ENCODE results near the gene PRSS50.

The PRSS50 gene

GRCh38 chr3:46682974-46683373 lies 34.7 kb downstream of the PRSS50 start:
- no peak for DNase-seq

DNA sequence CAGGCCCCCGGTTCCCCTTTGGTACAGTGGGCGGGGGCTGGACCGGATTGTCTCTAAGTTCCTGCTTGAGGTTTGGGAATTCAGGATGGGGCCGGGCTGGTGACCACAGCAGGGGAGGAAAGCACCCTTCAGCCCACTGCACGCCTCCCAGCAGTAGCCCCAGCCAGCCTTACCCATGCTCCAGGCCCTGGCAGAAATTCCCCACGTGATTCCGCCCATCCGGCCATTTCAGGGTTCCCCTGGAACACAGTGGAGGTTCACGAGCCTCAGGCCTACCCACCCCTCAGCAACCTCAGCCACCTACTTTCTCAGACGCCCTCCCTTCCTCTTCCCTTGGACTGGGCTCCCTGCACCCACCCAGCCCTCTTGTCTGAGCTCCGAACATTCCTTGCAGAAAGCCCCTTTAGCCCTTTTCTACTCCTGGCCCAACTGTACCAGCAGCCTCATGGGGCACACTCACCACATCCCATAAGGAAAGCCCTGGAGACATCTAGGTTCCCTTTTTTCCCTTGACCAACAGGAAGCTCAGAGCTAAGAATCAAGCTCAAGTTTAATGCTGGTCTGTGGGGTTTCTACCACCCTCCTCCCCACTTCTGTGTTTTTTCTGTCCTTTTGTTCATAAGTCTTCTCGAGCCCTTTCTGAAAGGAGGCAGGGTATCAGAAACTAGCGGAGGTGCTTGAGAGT lies 35.7 kb downstream of the PRSS50 start:
- no peak for DNase-seq

DNA sequence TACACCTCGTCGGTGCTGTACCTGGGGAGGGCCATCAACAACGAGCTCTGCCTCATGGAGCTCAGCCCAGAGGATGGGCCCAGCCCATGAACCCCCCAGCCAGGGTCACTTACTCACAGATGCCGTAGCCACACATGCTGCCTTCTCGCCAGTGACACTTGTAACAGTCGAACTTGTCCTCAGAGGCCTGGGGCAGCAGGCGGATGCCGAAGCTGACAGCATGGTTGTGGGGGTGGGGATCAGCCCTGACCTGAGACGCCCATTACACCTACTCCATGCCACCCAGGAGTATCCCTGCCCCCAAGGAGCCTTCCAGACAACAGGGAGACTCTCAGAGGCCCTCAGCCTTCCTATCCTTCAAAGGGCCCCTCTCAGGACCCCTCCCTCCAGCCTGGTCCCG lies 36.3 kb downstream of the PRSS50 start:
- DNase-seq: no peak

DNA sequence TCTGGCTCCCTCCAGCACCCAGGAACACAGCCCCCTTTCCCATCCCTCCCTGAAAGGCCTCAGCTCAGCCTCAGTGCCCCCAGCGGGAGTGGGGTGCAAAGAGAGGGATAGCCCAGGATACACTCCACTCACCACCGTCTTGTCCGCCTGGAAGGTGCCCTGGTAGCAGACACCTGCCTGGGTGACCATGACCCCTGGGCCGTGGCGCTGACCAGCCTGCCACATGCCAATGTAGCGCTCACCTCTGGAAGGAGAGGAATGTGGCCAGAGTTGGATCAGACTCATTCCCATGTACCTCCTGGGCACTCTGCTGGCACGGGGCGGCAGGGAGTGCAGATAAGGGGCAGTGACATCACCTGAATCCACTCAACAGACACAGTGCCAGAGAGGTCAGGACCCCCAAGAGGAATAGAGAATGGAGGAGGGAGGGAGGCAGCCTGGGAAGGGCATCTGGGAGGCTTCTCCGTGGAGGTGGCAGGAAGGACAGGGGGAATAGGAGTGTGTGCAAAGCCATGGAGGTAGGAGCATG lies 37.3 kb downstream of the PRSS50 start:
- DNase-seq: no peak

DNA sequence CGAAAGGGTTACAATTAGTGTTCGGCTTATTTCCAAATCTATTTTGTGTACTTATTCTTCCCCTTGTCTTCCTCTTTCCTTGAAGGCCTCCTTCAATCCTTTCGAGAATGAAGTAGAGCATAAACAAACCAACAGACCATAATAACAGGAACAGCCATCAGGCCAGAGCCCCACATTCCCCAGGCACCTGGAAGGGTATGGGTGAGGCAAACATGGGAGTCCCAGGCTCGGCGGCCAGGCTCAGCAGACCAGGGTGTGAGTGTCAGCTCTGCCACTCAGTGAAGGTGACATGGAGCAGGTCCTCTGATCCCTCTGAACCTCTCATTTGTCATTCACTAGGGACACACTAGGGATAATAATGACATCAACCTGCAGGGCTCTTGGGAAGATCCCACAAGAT lies 38.0 kb downstream of the PRSS50 start:
- DNase-seq: no peak

DNA sequence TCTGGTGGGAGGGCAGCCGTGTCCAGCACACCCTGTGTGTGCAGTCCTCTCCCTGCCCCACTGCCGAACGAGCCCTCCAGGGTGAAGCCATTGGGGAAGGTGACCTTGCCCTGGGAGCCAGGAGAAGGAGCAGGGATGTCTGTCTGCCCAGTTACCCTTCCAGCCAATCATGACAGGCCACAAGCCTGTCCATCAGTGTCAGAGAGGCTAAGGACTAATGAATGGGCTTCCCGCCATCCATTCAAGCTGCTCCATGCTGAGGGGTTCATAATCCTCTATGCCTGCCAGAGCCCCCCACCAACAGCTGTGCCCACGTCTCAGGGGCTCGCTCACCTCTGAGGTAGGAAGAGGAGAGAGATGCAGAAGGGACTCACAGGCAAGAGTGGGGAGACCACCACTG lies 39.4 kb downstream of the PRSS50 start:
- no peak for DNase-seq

GRCh38 chr3:46677411-46677726 lies 40.3 kb downstream of the PRSS50 start:
- DNase-seq: no peak

GRCh38 chr3:46676601-46677410 lies 40.9 kb downstream of the PRSS50 start:
- no peak for DNase-seq

- no peak for DNase-seq
These were observed 41.7 kb downstream of the PRSS50 start for GRCh38 chr3:46675843-46676567.

DNA sequence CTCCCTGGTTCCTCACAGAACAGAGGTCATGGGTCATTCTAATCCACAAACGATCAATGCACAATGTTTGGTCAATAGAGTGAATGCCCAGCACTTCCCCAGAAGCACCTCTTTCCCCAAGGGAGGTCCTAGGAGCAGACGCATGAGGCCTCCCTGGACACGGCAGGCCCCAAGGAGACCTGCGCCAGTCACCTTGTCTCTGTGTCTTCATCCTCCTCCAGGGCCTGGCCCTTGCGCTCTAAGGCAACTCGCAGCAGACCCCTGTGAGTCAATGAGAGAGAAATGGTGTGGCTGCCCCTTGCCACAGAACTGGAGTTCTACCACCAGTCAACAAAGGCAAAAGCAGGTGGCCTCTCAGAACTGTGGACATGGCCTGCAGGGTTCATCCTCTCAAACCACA lies 42.2 kb downstream of the PRSS50 start:
- no peak for DNase-seq

DNA sequence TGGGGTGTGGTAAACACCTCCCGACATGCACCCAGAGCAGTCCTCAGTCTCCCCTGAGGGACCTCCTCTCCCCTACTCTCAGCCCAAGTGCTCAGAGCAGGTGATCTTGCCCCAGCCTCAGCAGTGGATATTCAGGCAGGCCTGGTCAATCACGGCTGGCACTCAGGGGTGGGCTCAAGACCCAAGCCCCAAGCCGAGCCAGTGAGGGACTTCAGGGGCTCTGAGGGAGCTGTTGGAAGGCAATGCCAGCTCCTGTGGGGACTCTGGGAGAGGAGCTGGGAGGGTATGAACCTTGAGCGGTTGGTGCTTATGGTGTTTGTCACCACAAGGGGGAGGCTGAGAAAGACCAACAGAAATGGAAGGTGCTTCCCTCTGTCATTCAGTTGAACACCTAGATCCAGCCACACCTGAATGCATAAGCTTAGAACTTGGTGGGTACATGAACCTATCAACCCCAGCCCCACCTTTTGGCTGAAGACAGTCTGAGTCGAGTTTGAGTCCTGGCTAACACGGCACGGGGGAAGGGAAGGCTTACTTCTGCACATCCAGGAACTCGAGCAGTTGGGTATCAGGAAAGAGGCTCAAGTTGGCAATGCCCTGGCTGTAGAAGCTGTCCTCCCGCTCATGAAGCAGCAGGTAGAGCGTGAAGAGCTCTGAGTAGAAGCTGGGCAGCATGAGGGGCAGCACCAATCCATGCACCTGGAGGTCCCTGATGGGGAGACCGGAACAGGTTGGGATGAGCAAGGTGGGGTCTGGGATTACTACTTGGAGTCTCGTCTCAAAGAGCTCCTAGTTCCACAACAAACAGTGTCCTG lies 43.4 kb downstream of the PRSS50 start:
- DNase-seq: no peak

DNA sequence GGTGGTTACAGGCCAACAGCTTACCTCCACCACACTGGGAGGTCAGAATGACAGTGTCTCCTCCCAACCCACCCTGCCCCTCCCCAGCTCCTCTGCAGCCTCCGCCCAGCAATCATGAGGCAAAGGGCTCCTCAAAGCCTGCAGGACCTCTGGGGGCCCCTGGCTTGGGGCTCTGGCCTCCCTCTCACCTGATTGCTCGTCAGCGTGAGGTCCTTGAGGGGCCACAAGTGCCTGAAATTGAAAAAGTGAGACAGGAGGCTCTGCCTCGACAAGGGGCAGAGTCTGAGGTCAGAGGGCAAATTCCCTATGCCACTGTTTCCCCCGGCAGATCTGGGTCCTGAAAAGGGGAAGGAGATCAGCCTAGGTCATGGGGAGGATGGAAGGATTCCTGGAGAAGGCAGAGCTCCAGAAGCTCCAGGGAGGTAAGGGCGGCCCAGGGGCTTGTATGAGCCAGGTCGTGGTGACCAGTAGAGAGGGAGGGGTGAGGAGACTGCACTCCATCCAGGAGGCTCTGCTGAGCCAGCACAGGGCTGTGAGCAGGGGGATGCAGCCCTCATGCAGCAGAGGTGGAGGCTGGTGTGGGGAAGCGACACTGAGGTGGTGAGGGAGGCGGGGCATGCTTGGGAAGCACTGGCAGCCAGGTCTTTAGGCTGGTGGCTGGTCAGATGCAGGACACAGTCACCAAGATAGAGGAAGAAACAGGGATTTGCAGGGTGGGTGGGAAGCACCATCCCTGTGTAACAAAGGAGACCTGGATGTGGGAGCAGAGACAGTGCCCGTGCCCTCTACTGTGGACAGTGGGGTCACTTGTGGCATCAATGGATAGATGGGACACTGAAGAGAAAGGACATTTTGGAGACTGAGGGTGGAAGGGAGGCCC lies 44.3 kb downstream of the PRSS50 start:
- DNase-seq: no peak

DNA sequence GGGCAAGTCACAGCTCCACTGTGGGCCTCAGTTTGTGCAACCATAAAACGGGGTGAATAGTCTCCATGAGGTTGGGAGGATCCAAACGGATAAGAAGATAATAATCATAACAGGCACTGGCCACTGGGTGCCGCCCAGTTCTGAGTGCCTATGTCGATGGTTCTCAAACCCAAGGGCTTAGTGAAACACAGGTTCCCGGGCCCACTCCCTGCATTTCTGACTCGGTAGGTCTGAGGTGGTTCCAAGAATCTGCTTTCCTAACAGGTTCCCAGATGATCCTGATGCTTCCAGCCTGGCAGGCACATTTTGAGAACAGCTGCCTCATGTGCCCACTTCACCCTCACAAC lies 45.3 kb downstream of the PRSS50 start:
- no peak for DNase-seq

DNA sequence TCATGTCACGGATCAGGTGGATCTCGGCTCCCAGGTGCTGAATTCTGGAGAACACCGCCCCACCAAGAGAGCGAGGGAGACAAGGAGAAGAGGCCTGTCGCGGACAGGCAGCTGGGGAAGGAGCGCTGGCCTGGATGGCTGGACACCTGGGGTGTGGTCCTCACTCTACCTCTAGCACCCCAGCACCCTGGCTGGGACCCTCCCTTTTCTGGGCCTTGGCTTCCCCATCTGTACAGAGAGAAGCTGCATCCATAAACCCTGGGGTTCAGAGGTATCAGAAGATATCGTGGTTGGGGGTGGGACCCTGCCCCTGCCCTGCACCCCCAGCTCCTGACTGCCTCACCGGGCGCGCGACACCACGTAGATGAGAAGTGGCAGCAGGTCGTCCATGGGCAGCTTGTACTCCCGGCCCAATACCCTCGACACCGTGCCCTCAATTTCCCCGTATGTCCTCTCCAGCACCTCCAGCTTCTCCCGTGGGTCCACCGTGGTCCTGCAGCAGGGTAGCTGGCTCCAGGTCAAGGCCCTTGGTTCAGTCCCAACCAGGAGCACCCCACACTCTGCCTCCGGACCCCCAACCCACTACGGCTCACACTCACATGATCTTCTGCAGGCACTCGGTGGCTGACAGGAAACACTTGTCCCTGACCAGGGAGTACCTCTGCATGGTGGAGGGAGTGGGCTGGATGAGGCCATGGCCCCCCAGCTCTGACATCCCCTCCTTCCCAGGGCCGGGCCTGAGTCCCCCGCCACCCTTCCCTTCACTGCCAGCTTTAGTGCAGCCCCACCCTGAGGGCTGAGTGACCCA lies 45.9 kb downstream of the PRSS50 start:
- DNase-seq: no peak

DNA sequence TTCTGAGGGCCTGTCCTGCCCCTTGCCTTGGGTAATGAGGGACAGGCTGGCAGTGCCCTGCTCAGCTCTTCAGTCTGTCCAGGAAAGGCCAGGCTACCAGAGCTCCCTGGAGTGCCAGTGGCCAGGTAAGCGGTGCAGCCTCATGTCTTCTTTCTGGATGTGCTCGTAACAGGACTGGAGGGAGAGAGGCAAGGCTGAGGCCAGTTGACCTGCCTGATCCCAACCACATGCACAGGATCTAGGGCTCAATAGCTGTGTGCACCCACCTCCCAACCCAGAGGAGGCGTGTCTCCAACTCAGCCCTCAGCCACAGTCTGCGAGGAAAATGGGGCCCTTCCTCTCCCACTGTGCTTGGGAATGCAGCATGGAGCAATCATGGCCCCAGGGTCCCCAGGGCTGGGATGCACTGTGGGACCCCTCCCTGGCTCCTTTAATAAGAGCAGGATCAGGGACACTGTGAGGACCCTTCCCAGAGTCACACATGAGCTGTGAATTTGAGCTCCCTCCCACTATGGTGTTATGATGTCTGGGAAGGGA lies 46.7 kb downstream of the PRSS50 start:
- DNase-seq: no peak

GRCh38 chr3:46670000-46670890 lies 47.4 kb downstream of the PRSS50 start:
- no peak for DNase-seq

DNA sequence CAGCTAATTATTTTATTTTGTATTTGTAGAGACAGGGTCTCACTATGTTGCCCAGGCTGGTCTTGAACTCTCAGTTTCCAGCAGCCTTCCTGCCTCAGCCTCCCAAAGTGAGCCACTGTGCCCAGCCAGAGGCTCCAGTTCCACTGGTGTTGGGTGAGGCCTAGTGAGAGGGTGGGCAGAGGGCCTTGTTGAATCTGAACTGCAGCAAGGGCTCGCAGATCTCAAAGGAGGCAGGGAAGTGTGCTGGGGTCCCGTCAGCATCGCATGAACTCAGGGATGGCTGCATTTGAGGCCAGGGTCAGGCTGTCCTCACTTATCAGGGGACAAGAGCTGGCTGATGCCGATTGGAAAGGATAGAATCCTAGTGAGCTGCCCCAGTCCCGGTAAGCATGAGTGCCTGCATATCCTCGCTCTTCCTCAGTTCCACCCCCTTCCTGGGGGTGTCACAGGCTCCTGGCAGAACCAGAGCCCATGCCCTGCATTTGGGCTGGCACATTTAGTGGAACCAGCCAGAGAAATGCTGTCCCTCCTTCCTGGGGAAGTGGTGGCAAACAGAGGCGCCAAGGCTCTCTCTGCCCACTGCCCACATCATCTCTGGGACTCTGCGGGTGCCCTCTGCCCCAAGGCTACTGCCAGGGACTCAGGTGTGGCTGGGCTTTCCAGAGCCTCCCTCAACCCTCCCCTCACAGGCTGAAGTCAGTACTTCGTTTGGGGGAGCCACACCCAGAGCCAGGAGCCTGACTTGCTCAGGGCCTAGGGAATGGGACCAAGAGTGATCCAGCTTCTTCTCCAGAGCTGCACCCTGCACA lies 48.3 kb downstream of the PRSS50 start:
- DNase-seq: no peak

DNA sequence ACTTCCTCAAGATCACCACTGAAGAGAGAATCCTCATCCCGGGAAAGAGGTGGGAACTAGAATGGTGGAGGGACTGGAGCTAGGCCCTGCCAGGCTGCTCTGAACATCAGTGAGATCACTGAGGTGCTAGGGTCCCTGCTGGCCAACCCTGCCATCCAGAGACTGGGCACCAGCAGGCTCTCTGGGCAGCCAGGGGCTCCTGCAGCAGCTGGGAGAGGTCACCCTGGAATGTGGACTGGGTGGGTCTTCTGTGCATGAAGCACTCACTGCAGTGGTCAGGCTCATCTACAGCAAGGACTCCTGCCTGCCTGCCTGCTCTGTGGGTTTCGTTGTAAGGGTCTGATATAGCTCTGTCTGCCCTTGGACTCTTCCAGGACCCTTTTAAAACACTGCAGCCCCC lies 49.1 kb downstream of the PRSS50 start:
- no peak for DNase-seq

DNA sequence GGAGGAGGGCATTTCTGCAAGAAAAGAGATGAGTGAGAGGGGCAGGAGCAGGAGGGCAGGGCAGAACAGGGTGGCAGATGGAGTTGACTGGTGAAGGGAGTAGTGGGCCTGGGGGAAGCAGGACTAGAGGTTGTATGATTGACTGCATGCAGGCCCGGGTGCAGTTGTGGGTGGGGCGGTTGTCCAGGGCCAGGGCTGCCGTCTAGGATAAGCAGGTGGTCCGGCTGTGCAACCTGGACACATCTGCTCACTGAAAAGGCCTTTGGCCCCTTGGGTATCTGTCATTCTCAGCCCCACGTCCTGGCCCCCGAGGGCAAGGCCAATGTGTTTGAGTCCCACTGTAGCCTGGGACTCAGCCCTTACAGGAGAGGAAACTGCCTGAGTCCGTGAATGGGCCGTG lies 49.6 kb downstream of the PRSS50 start:
- no peak for DNase-seq

All from fibroblast of skin of right quadriceps (primary cell).